HepG2 (cell line): Measurements from ENCODE around the gene PCSK5. TPM values are rescaled to one million over a fixed set of nuclear protein-coding genes. Genes with fewer than 3 reads are reported as not detected.

Experiments
- ARID4A ChIP-seq: sonication (generic); formaldehyde crosslinking; IDR thresholded peaks from 2 replicates; pipeline ENCODE4 v1.5.0; 2020; ENCODE audit warnings: mild to moderate bottlenecking, missing genetic modification reagents, borderline replicate concordance
- CCAR2 ChIP-seq: fragments of 200-400 bp; formaldehyde crosslinking; optimal IDR thresholded peaks from 2 replicates; pipeline ENCODE3; 2018; ENCODE audit warnings: low read depth, mild to moderate bottlenecking, low read length, moderate library complexity
- CTCF ChIP-seq: sonication (generic); formaldehyde crosslinking; IDR thresholded peaks from 2 replicates; pipeline ENCODE4 v1.5.0; 2020; ENCODE audit warnings: mild to moderate bottlenecking, missing genetic modification reagents, moderate library complexity
- JUN ChIP-seq: sonication (generic); formaldehyde crosslinking; IDR thresholded peaks from 2 replicates; pipeline ENCODE4 v1.4.0; 2020; ENCODE audit warnings: mild to moderate bottlenecking, missing genetic modification reagents
- KAT8 ChIP-seq: IDR thresholded peaks from 2 replicates; pipeline ENCODE4 v1.6.1; 2016; ENCODE audit warnings: missing genetic modification reagents, missing compliant biosample characterization
- KDM6A ChIP-seq: IDR thresholded peaks from 2 replicates; pipeline ENCODE4 v1.6.1; 2016; ENCODE audit warnings: low read depth
- MIXL1 ChIP-seq: IDR thresholded peaks from 2 replicates; pipeline ENCODE4 v1.6.1; 2016
- NFIB ChIP-seq: sonication (generic); formaldehyde crosslinking; IDR thresholded peaks from 2 replicates; pipeline ENCODE4 v1.9.0; 2021; ENCODE audit warnings: missing genetic modification reagents, mild to moderate bottlenecking, borderline replicate concordance
- PITX1 ChIP-seq: sonication (generic); formaldehyde crosslinking; IDR thresholded peaks from 2 replicates; pipeline ENCODE4 v1.5.1; 2020; ENCODE audit warnings: mild to moderate bottlenecking, missing genetic modification reagents
- SALL1 ChIP-seq: sonication (generic); formaldehyde crosslinking; IDR thresholded peaks from 2 replicates; pipeline ENCODE4 v1.8.0; 2022; ENCODE audit warnings: mild to moderate bottlenecking, missing genetic modification reagents
- TFE3 ChIP-seq: IDR thresholded peaks from 2 replicates; pipeline ENCODE4 v1.6.1; 2016
- ZNF580 ChIP-seq: IDR thresholded peaks from 2 replicates; pipeline ENCODE4 v1.6.1; 2016; ENCODE audit warnings: low read depth, borderline replicate concordance
- ZNF768 ChIP-seq: sonication (generic); formaldehyde crosslinking; IDR thresholded peaks from 2 replicates; pipeline ENCODE4 v1.4.0; 2020; ENCODE audit warnings: missing genetic modification reagents
- polyA plus RNA-seq, 8 experiments: library from polyadenylated mRNA; depleted of rRNA in 3 of 8; stranded (reverse) in 7 of 8; unstranded in 1 of 8; fragments of >200 nt; fragmentation: Illumina TruSeq in 4 of 8; extraction: Trizol in 4 of 8; gene quantifications; 2 replicates each; pipeline versions ENCODE4 v1.2.1 to v1.2.3, GENCODE V29; 2011 to 2016; ENCODE audit warnings: low read depth in 4 of 8, missing spikeins in 1 of 8, mixed read lengths in 1 of 8; ENCODE audit not compliant: insufficient read depth in 1 of 8
- total RNA-seq, 5 experiments: library from RNA; depleted of rRNA; stranded (reverse); fragments of >200 nt; fragmentation: Illumina TruSeq; extraction: Trizol; gene quantifications; 2 replicates each; pipeline ENCODE4 v1.2.3, GENCODE V29; 2016; ENCODE audit warnings: low read depth in 1 of 5
- TF ChIP-seq, protein P1 (sequence below): sonication (generic); formaldehyde crosslinking; IDR thresholded peaks from 2 replicates; pipeline ENCODE4 v1.9.0; 2022; ENCODE audit warnings: low read depth, missing genetic modification reagents
- TF ChIP-seq, protein P2 (sequence below): sonication (generic); formaldehyde crosslinking; conservative IDR thresholded peaks from 2 replicates; pipeline ENCODE4 v1.4.0; 2020; ENCODE audit warnings: mild to moderate bottlenecking, missing genetic modification reagents, moderate library complexity

Gene PCSK5
- total and polyA plus RNA-seq, 2 of the 13 experiments (the other 11 are each of a cell fraction or from before 2014, with no cell fraction given) = 0.55 to 0.66 TPM

DNA sequence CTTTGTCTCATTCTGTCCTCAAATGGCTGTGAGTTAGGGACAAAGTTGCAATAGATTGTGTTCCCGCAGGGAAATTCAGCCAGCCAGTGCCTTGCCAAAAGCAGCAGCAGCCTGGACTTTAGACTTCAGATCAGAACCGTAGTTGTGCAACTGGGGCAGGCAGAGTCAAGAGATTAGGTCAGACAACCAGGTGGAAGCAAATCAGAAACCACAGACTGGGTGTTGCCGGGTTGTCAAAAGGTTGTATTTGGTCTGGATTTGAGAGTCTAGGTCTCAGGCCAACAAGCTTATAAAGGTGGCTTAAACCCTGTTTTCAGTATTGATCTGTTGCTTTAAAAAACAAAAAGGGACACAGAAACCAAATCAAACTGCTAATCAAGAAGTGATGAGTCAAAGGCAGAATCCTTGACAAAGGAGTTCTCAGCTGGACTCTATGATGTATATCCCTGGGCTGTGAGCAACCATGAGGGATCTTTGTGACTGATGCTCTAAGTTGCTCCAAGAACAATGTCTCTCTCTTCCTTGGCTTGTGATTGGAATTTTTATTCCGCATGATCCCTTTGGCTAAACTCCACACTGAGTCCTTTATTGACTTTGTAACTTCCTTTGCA, 482.8 kb downstream of the PCSK5 start (continued):
- TF ChIP-seq PITX1 = peak; percentile 88
- peak; percentile 74 for TF ChIP-seq KAT8
- TF ChIP-seq JUN (CRISPR knock-in tag) = peak; percentile 61; the same call in 1 of the 2 replicates
- TF ChIP-seq CCAR2 = peak; percentile 76
- TF ChIP-seq TFE3 (CRISPR knock-in tag) = 0 out of 2 replicates have a peak, but pooled peaks have one; percentile 39
- no peak for TF ChIP-seq NFIB
- peak; percentile 94 for TF ChIP-seq SALL1 (CRISPR knock-in tag)
- TF ChIP-seq MIXL1 (CRISPR knock-in tag) = peak; percentile 56; the same call in 1 of the 2 replicates
- peak; percentile 46; the same call in 1 of the 2 replicates for TF ChIP-seq ARID4A (CRISPR knock-in tag)
- TF ChIP-seq, protein P1, sequence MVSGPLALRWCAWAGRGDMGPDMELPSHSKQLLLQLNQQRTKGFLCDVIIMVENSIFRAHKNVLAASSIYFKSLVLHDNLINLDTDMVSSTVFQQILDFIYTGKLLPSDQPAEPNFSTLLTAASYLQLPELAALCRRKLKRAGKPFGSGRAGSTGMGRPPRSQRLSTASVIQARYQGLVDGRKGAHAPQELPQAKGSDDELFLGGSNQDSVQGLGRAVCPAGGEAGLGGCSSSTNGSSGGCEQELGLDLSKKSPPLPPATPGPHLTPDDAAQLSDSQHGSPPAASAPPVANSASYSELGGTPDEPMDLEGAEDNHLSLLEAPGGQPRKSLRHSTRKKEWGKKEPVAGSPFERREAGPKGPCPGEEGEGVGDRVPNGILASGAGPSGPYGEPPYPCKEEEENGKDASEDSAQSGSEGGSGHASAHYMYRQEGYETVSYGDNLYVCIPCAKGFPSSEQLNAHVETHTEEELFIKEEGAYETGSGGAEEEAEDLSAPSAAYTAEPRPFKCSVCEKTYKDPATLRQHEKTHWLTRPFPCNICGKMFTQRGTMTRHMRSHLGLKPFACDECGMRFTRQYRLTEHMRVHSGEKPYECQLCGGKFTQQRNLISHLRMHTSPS = no peak
- TF ChIP-seq CTCF (CRISPR knock-in tag) = 0 out of 2 replicates have a peak, but pooled peaks have one; percentile 9
- TF ChIP-seq ZNF580 (CRISPR knock-in tag) = peak; percentile 70; the same call in 1 of the 2 replicates
- 0 out of 2 replicates have a peak, but pooled peaks have one; percentile 56 for TF ChIP-seq KDM6A
- no peak for TF ChIP-seq ZNF768 (CRISPR knock-in tag)
- TF ChIP-seq, protein P2, sequence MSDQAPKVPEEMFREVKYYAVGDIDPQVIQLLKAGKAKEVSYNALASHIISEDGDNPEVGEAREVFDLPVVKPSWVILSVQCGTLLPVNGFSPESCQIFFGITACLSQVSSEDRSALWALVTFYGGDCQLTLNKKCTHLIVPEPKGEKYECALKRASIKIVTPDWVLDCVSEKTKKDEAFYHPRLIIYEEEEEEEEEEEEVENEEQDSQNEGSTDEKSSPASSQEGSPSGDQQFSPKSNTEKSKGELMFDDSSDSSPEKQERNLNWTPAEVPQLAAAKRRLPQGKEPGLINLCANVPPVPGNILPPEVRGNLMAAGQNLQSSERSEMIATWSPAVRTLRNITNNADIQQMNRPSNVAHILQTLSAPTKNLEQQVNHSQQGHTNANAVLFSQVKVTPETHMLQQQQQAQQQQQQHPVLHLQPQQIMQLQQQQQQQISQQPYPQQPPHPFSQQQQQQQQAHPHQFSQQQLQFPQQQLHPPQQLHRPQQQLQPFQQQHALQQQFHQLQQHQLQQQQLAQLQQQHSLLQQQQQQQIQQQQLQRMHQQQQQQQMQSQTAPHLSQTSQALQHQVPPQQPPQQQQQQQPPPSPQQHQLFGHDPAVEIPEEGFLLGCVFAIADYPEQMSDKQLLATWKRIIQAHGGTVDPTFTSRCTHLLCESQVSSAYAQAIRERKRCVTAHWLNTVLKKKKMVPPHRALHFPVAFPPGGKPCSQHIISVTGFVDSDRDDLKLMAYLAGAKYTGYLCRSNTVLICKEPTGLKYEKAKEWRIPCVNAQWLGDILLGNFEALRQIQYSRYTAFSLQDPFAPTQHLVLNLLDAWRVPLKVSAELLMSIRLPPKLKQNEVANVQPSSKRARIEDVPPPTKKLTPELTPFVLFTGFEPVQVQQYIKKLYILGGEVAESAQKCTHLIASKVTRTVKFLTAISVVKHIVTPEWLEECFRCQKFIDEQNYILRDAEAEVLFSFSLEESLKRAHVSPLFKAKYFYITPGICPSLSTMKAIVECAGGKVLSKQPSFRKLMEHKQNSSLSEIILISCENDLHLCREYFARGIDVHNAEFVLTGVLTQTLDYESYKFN (CRISPR knock-in tag) = peak; percentile 93
